H9 (cell line): ENCODE data around the gene TNRC6A. TPM values are rescaled to one million over a fixed set of nuclear protein-coding genes. Genes with fewer than 3 reads are reported as not detected.

Experiments
- DNase-seq: peaks from one replicate; pipeline ENCODE4 v3.0.0-alpha.2; 2017
- H2AFZ ChIP-seq: one replicate; pipeline ENCODE4 v1.6.1; 2013; ENCODE audit warnings: mild to moderate bottlenecking, low read length, control low read depth, moderate library complexity
- H2AK5ac ChIP-seq: 2 replicates; pipeline ENCODE4 v1.6.1; 2013; ENCODE audit warnings: low read length, control low read depth, mixed read lengths; ENCODE audit not compliant: insufficient read length
- H2BK120ac ChIP-seq: one replicate; pipeline ENCODE4 v1.6.1; 2013; ENCODE audit warnings: low read depth, mild to moderate bottlenecking, low read length, control low read depth, inconsistent platforms; ENCODE audit not compliant: poor library complexity, severe bottlenecking
- H2BK12ac ChIP-seq: 2 replicates; pipeline ENCODE4 v1.6.1; 2013; ENCODE audit warnings: low read length, control low read depth, mixed read lengths, low read depth; ENCODE audit not compliant: insufficient read length
- H2BK15ac ChIP-seq: 2 replicates; pipeline ENCODE4 v1.6.1; 2013; ENCODE audit warnings: low read depth, low read length, control low read depth
- H2BK20ac ChIP-seq: one replicate; pipeline ENCODE4 v1.6.1; 2013; ENCODE audit warnings: low read depth, mild to moderate bottlenecking, low read length, control low read depth, inconsistent platforms; ENCODE audit not compliant: poor library complexity, severe bottlenecking
- H2BK5ac ChIP-seq: 2 replicates; pipeline ENCODE4 v1.6.1; 2013; ENCODE audit warnings: low read length, control low read depth, mixed read lengths; ENCODE audit not compliant: insufficient read length
- H3K14ac ChIP-seq: 2 replicates; pipeline ENCODE4 v1.6.1; 2013; ENCODE audit warnings: low read length, control low read depth; ENCODE audit not compliant: insufficient read depth
- H3K18ac ChIP-seq: 2 replicates; pipeline ENCODE4 v1.6.1; 2013; ENCODE audit warnings: low read depth, mild to moderate bottlenecking, mixed read lengths, low read length, control low read depth; ENCODE audit not compliant: insufficient read length
- H3K23ac ChIP-seq: 2 replicates; pipeline ENCODE4 v1.6.1; 2013; ENCODE audit warnings: low read length, control low read depth, mixed read lengths, low read depth; ENCODE audit not compliant: insufficient read length
- H3K23me2 ChIP-seq: 2 replicates; pipeline ENCODE4 v1.6.1; 2013; ENCODE audit warnings: low read depth, mild to moderate bottlenecking, mixed read lengths, low read length, control low read depth; ENCODE audit not compliant: insufficient read length, poor library complexity, severe bottlenecking
- H3K27ac ChIP-seq: 2 replicates; pipeline ENCODE4 v1.5.1; 2013; ENCODE audit warnings: low read length, control low read depth, mixed read lengths, low read depth; ENCODE audit not compliant: insufficient read length
- H3K27me3 ChIP-seq: 2 replicates; pipeline ENCODE4 v1.6.1; 2013; ENCODE audit warnings: low read length, control low read depth, inconsistent platforms; ENCODE audit not compliant: insufficient read depth
- H3K4ac ChIP-seq: 2 replicates; pipeline ENCODE4 v1.6.1; 2013; ENCODE audit warnings: low read depth, mild to moderate bottlenecking, control low read depth, inconsistent platforms, low read length, moderate library complexity
- H3K4me1 ChIP-seq: 2 replicates; pipeline ENCODE4 v1.6.1; 2013; ENCODE audit warnings: low read length, control low read depth, inconsistent platforms; ENCODE audit not compliant: insufficient read depth
- H3K4me2 ChIP-seq: 2 replicates; pipeline ENCODE4 v1.6.1; 2013; ENCODE audit warnings: low read length, control low read depth, mixed read lengths; ENCODE audit not compliant: insufficient read length, insufficient read depth
- H3K56ac ChIP-seq: 2 replicates; pipeline ENCODE4 v1.6.1; 2013; ENCODE audit warnings: low read depth, mild to moderate bottlenecking, mixed read lengths, low read length, control low read depth; ENCODE audit not compliant: insufficient read length
- H3K79me1 ChIP-seq: 2 replicates; pipeline ENCODE4 v1.6.1; 2013; ENCODE audit warnings: low read depth, mild to moderate bottlenecking, moderate library complexity, low read length, control low read depth, inconsistent platforms; ENCODE audit not compliant: insufficient read depth, poor library complexity, severe bottlenecking
- H3K79me2 ChIP-seq: 2 replicates; pipeline ENCODE4 v1.6.1; 2013; ENCODE audit warnings: low read length, control low read depth, inconsistent platforms; ENCODE audit not compliant: insufficient read depth
- H3K9ac ChIP-seq: 2 replicates; pipeline ENCODE4 v1.6.1; 2013; ENCODE audit warnings: low read length, control low read depth, mixed read lengths; ENCODE audit not compliant: insufficient read length; ENCODE audit errors: extremely low read depth
- H3K9me3 ChIP-seq: one replicate; pipeline ENCODE4 v1.6.1; 2013; ENCODE audit warnings: low read depth, low read length, inconsistent platforms; ENCODE audit not compliant: control insufficient read depth
- H3T11ph ChIP-seq: one replicate; pipeline ENCODE4 v1.6.1; 2013; ENCODE audit warnings: mild to moderate bottlenecking, low read length, control low read depth, inconsistent platforms
- H4K20me1 ChIP-seq: one replicate; pipeline ENCODE4 v1.6.1; 2013; ENCODE audit not compliant: control insufficient read depth, insufficient read length, insufficient read depth
- H4K5ac ChIP-seq: 2 replicates; pipeline ENCODE4 v1.6.1; 2013; ENCODE audit warnings: low read depth, mild to moderate bottlenecking, mixed read lengths, low read length, control low read depth; ENCODE audit not compliant: insufficient read length
- H4K8ac ChIP-seq: replicated peaks from 2 replicates; pipeline ENCODE4 v1.6.1; 2013; ENCODE audit warnings: low read length, control low read depth, mixed read lengths, low read depth; ENCODE audit not compliant: insufficient read length
- H4K91ac ChIP-seq: 2 replicates; pipeline ENCODE4 v1.6.1; 2013; ENCODE audit warnings: low read depth, mild to moderate bottlenecking, moderate library complexity, mixed read lengths, low read length, control low read depth; ENCODE audit not compliant: insufficient read length
- H3K27ac Mint-ChIP-seq, 3 experiments: 2 replicates in 2 of 3; 3 replicates in 1 of 3; pipeline ENCODE4 v1.8.0; 2020 to 2021; ENCODE audit warnings: mixed read lengths in 3 of 3, mild to moderate bottlenecking in 1 of 3, moderate library complexity in 1 of 3
- H3K27me3 Mint-ChIP-seq: 2 replicates; pipeline ENCODE4 v1.8.0; 2021; ENCODE audit warnings: low read depth, mild to moderate bottlenecking, moderate library complexity, mixed read lengths
- H3K36me3 Mint-ChIP-seq, 3 experiments: 2 replicates in 2 of 3; 3 replicates in 1 of 3; pipeline ENCODE4 v1.8.0; 2020 to 2021; ENCODE audit warnings: low read depth in 3 of 3, mixed read lengths in 3 of 3; ENCODE audit not compliant: insufficient read depth in 1 of 3
- H3K4me1 Mint-ChIP-seq, 2 experiments: 2 replicates each; pipeline ENCODE4 v1.8.0; 2020; ENCODE audit warnings: mixed read lengths in 2 of 2
- H3K4me3 Mint-ChIP-seq, 2 experiments: 2 replicates in 1 of 2; 3 replicates in 1 of 2; pipeline ENCODE4 v1.8.0; 2020 to 2021; ENCODE audit warnings: mild to moderate bottlenecking in 2 of 2, mixed read lengths in 2 of 2, moderate library complexity in 1 of 2
- H3K9me3 Mint-ChIP-seq, 2 experiments: 2 replicates in 1 of 2; 3 replicates in 1 of 2; pipeline ENCODE4 v1.8.0; 2020; ENCODE audit warnings: mild to moderate bottlenecking in 2 of 2, mixed read lengths in 2 of 2, moderate library complexity in 1 of 2
- WGBS: extraction: QIAGEN DNeasy Blood & Tissue Kit; methylation state at CpG from one replicate; pipeline ENCODE4 v1.1.7; 2013; ENCODE audit warnings: missing lambda C conversion rate, low lambda C conversion rate, mixed read lengths; ENCODE audit not compliant: insufficient read length; ENCODE audit errors: extremely low coverage; 5-methylcytosine and 5-hydroxymethylcytosine counted together
- total RNA-seq: library from RNA; stranded (reverse); gene quantifications from 2 replicates; pipeline ENCODE4 v1.2.1, GENCODE V29; 2021
- TF ChIP-seq, protein P1 (sequence below): fragments of 200-600 bp; sonication (generic); conservative IDR thresholded peaks from 3 replicates; pipeline ENCODE4 v1.8.0; 2021; ENCODE audit warnings: antibody characterized with exemption, mild to moderate bottlenecking

TNRC6A gene
- total RNA-seq, 1 experiment from 2014 or later, result 114 TPM

DNA sequence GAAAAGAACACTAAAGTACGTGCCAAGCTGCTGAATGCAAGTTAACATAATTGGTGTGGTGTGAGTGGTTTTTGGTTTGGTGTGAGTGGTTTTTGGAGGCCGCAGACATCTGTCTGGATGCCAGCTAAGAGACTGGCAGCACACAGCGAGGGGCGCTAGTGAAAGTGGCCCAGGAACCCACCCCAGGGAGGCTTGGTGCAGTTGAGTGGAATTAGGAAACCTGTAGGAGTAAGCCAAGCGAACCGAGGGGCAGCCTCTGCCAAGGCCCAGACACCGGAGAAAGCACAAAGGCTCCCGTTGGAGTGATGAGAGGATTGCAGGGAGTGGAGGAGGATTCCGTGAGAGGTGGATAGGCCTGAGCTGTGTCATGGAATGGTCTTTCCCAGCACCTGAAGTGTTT lies 91.7 kb downstream of the TNRC6A start:
- Mint-ChIP-seq H3K36me3 (peaks cover 55 to 95% (median 92%) of the 10 kb centered on the region in 3 experiments; a peak in 6 of 7 replicates), H3K4me1 (no peaks in the 10 kb centered on the region), H3K27ac (peak overlapping the region in 2 of 3 experiments; percentile 64 to 90; a peak in 4 of 7 replicates), H3K9me3 (no peaks in the 10 kb centered on the region), H3K4me3 (peak overlapping the region in 1 of 2 experiments; percentile 21; a peak in 1 of 5 replicates), H3K27me3 (no peaks in the 10 kb centered on the region; the same call in 1 of the 2 replicates)
- Histone ChIP-seq H2BK5ac (no peak overlapping the region), H2BK15ac (no peak overlapping the region), H2AFZ (no peak overlapping the region), H4K91ac (no peak overlapping the region), H2BK120ac (no peak overlapping the region), H4K20me1 (peaks cover 2% of the 10 kb centered on the region), H2BK12ac (no peak overlapping the region), H3K27me3 (no peaks in the 10 kb centered on the region), H4K5ac (no peak overlapping the region), H3K9ac (no peak overlapping the region), H3K79me1 (no peaks in the 10 kb centered on the region), H3T11ph (no peak overlapping the region), H3K27ac (no peak overlapping the region), H3K4ac (no peak overlapping the region), H3K4me1 (no peaks in the 10 kb centered on the region), H2BK20ac (no peak overlapping the region), H3K79me2 (no peaks in the 10 kb centered on the region), H3K18ac (no peak overlapping the region), H3K23me2 (no peaks in the 10 kb centered on the region), H4K8ac (no peak overlapping the region), H3K23ac (no peak overlapping the region), H3K4me2 (no peak overlapping the region), H3K9me3 (no peaks in the 10 kb centered on the region), H3K56ac (no peak overlapping the region), H2AK5ac (no peak overlapping the region), H3K14ac (no peak overlapping the region)
- DNase-seq, result no peak
- WGBS, result no CpG with 5 or more reads among the region's 9 CpGs
- TF ChIP-seq, protein P1, sequence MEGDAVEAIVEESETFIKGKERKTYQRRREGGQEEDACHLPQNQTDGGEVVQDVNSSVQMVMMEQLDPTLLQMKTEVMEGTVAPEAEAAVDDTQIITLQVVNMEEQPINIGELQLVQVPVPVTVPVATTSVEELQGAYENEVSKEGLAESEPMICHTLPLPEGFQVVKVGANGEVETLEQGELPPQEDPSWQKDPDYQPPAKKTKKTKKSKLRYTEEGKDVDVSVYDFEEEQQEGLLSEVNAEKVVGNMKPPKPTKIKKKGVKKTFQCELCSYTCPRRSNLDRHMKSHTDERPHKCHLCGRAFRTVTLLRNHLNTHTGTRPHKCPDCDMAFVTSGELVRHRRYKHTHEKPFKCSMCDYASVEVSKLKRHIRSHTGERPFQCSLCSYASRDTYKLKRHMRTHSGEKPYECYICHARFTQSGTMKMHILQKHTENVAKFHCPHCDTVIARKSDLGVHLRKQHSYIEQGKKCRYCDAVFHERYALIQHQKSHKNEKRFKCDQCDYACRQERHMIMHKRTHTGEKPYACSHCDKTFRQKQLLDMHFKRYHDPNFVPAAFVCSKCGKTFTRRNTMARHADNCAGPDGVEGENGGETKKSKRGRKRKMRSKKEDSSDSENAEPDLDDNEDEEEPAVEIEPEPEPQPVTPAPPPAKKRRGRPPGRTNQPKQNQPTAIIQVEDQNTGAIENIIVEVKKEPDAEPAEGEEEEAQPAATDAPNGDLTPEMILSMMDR, result no peak
